Dermis microvascular lymphatic vessel endothelial cell (primary cell): Measurements from ENCODE around the gene F11. TPM values are rescaled to one million over a fixed set of nuclear protein-coding genes. Genes with fewer than 3 reads are reported as not detected.
"Not testable (repeated sequence)": the region's sequence is repeated elsewhere in the genome, so short reads cannot be mapped to it uniquely, and the experiment has no call there.

Experiments used
- DNase-seq, 2 donors: peaks; one replicate each; pipeline versions ENCODE4 v3.0.0 to v3.0.0-alpha.2; 2010; ENCODE audit warnings: low read depth in 2 of 2
- total RNA-seq: library from RNA; depleted of rRNA; stranded (reverse); fragments of >200 nt; gene quantifications from 2 replicates; pipeline ENCODE4 v1.2.1, GENCODE V29; 2014

Gene F11
- total RNA-seq, result not detected in 2 replicates

- no peak for DNase-seq
Measured at GRCh38 chr4:186265683-186266652, at the start of gene F11. Gene F11, plus strand, starts transcription at chr4:186266189. Its CDS starts 948 bp downstream, at chr4:186267137.

GRCh38 chr4:186216465-186217024, 49.4 kb upstream of the F11 start:
- DNase-seq, result no peak

- no peak for DNase-seq
Measured at GRCh38 chr4:186217733-186218293, 48.2 kb upstream of the F11 start.

GRCh38 chr4:186221624-186222023, 44.4 kb upstream of the F11 start:
- DNase-seq, result no peak

GRCh38 chr4:186225848-186226247, 40.1 kb upstream of the F11 start:
- no peak for DNase-seq

GRCh38 chr4:186226521-186227189, 39.3 kb upstream of the F11 start:
- DNase-seq, result no peak

- DNase-seq, result peak; percentile 57 to 75
Measured at GRCh38 chr4:186227221-186227620, 38.8 kb upstream of the F11 start, which contains the start of gene KLKB1. Gene KLKB1, plus strand, starts transcription at chr4:186227507. Its CDS starts 689 bp downstream, at chr4:186228196.

- no peak for DNase-seq
Measured at GRCh38 chr4:186227744-186228513, 38.1 kb upstream of the F11 start.

- no peak for DNase-seq
Measured at GRCh38 chr4:186228514-186228894, 37.5 kb upstream of the F11 start.

- no peak for DNase-seq
Measured at GRCh38 chr4:186234367-186234766, 31.6 kb upstream of the F11 start.

- no peak for DNase-seq
Measured at GRCh38 chr4:186236126-186236525, 29.9 kb upstream of the F11 start.

- no peak for DNase-seq
Measured at GRCh38 chr4:186240452-186240847, 25.5 kb upstream of the F11 start.

GRCh38 chr4:186240848-186241491, 25.0 kb upstream of the F11 start:
- DNase-seq, result no peak

- DNase-seq, result no peak
Measured at GRCh38 chr4:186241616-186242015, 24.4 kb upstream of the F11 start.

- not testable (repeated sequence) for DNase-seq
Measured at GRCh38 chr4:186242031-186242430, 24.0 kb upstream of the F11 start.

GRCh38 chr4:186243331-186243730, 22.7 kb upstream of the F11 start:
- no peak for DNase-seq

GRCh38 chr4:186244835-186245234, 21.2 kb upstream of the F11 start:
- no peak for DNase-seq

GRCh38 chr4:186247062-186247752, 18.8 kb upstream of the F11 start:
- DNase-seq, result not testable (repeated sequence)

GRCh38 chr4:186248643-186249042, 17.3 kb upstream of the F11 start:
- no peak for DNase-seq
